Gastroesophageal sphincter (tissue), 4 donors: ENCODE measurements around the gene TLX3. TPM values are rescaled to one million over a fixed set of nuclear protein-coding genes. Genes with fewer than 3 reads are reported as not detected.

Source experiments
- ATAC-seq: fragments of 150-250 bp; one replicate; pipeline ENCODE4 v1.9.1; 2016; ENCODE audit warnings: mild to moderate bottlenecking, moderate library complexity
- H3K27ac ChIP-seq, 4 donors: fragments of 200-600 bp; sonication (generic) in 3 of 4; 1 replicate in 3 of 4; 2 replicates in 1 of 4; pipeline ENCODE4 v1.5.1; 2016 to 2019
- H3K27me3 ChIP-seq: fragments of 200-600 bp; sonication (generic); one replicate; pipeline ENCODE4 v1.5.1; 2019
- H3K36me3 ChIP-seq, 2 donors: fragments of 200-600 bp; sonication (generic); one replicate each; pipeline ENCODE4 v1.5.1; 2019; ENCODE audit warnings: control low read depth in 1 of 2
- H3K4me1 ChIP-seq, 3 donors: fragments of 200-600 bp; sonication (generic); 1 replicate in 2 of 3; 2 replicates in 1 of 3; pipeline ENCODE4 v1.5.1; 2016 to 2019; ENCODE audit warnings: control low read depth in 2 of 3
- H3K4me3 ChIP-seq, 2 donors: fragments of 200-600 bp; sonication (generic); one replicate each; pipeline ENCODE4 v1.5.1; 2019; ENCODE audit warnings: mild to moderate bottlenecking in 1 of 2, moderate library complexity in 1 of 2
- H3K9me3 ChIP-seq, 3 donors: fragments of 200-600 bp; sonication (generic); one replicate each; pipeline ENCODE4 v1.5.1; 2017 to 2019; ENCODE audit warnings: control low read depth in 2 of 3
- CTCF ChIP-seq, 4 experiments: fragments of 200-600 bp in 2 of 4; fragments of 450-650 bp in 2 of 4; sonication (generic) in 1 of 4; IDR thresholded peaks; one replicate each; pipeline ENCODE4 v1.5.1; 2017 to 2019; ENCODE audit warnings: antibody characterized with exemption in 4 of 4, mild to moderate bottlenecking in 2 of 4, moderate library complexity in 2 of 4
- EP300 ChIP-seq: sonication (generic); formaldehyde crosslinking; IDR thresholded peaks from one replicate; pipeline ENCODE4 v1.6.1; 2017; ENCODE audit warnings: antibody characterized with exemption, mild to moderate bottlenecking
- POLR2A ChIP-seq, 2 donors: fragments of 450-650 bp; IDR thresholded peaks; one replicate each; pipeline ENCODE4 v1.6.1; 2017; ENCODE audit warnings: antibody characterized with exemption in 2 of 2, mild to moderate bottlenecking in 2 of 2, moderate library complexity in 1 of 2
- POLR2AphosphoS5 ChIP-seq: sonication (generic); formaldehyde crosslinking; IDR thresholded peaks from one replicate; pipeline ENCODE4 v1.6.1; 2017; ENCODE audit warnings: antibody characterized with exemption
- WGBS, 2 donors: methylation state at CpG; one replicate each; pipeline ENCODE4 v1.1.5; 2018; ENCODE audit warnings: low coverage in 1 of 2; 5-methylcytosine and 5-hydroxymethylcytosine counted together
- total RNA-seq, 4 donors: library from RNA; depleted of rRNA; stranded (reverse); fragments of >200 nt; gene quantifications; one replicate each; pipeline ENCODE4 v1.1.0, GENCODE V29; 2016

TLX3 gene
- total RNA-seq, 4 donors from 2014 or later: not detected

- TF ChIP-seq POLR2A (IDR thresholded peaks at IDR 0.05) (no peak), EP300 (no peak), CTCF (IDR thresholded peaks at IDR 0.05) (no peak), POLR2AphosphoS5 (no peak)
- H3K4me1 ChIP-seq: peaks cover 0 to 51% (median 33%) of the 10 kb centered on the region in 3 donors
- ATAC-seq: no peak
- no peaks in the 10 kb centered on the region for H3K9me3 ChIP-seq
- H3K27ac ChIP-seq: no peak overlapping the region
- peaks cover 92% of the 10 kb centered on the region for H3K27me3 ChIP-seq
- 27 to 33% methylated on average over 3 to 21 of the region's 42 CpGs for WGBS, 2 donors
- H3K4me3 ChIP-seq: no peak overlapping the region
- no peaks in the 10 kb centered on the region for H3K36me3 ChIP-seq
These were observed 1.1 kb upstream of the TLX3 start for GRCh38 chr5:171307789-171308452.

GRCh38 chr5:171309276-171310211, 496 bp downstream of the TLX3 start:
- no peaks in the 10 kb centered on the region for H3K9me3 ChIP-seq
- peaks cover 100% of the 10 kb centered on the region for H3K27me3 ChIP-seq
- ATAC-seq: no peak
- H3K36me3 ChIP-seq: no peaks in the 10 kb centered on the region
- TF ChIP-seq POLR2AphosphoS5: no peak
- TF ChIP-seq POLR2A (IDR thresholded peaks at IDR 0.05): no peak
- no peak overlapping the region for H3K4me3 ChIP-seq
- WGBS, 2 donors: no CpG with 5 or more reads among the region's 106 CpGs
- no peak overlapping the region for H3K27ac ChIP-seq
- H3K4me1 ChIP-seq: peaks cover 0 to 66% (median 33%) of the 10 kb centered on the region in 3 donors

GRCh38 chr5:171310212-171310818, 1.3 kb downstream of the TLX3 start:
- no peak for ATAC-seq
- Histone ChIP-seq H3K36me3 (no peaks in the 10 kb centered on the region), H3K9me3 (no peaks in the 10 kb centered on the region), H3K27me3 (peaks cover 100% of the 10 kb centered on the region), H3K27ac (no peak overlapping the region), H3K4me3 (no peak overlapping the region), H3K4me1 (peaks cover 0 to 74% (median 40%) of the 10 kb centered on the region in 3 donors)
- 6 to 13% methylated on average over 3 to 25 of the region's 41 CpGs for WGBS, 2 donors
- TF ChIP-seq CTCF (IDR thresholded peaks at IDR 0.05): peak in 1 of 4 experiments; percentile 9
- no peak for TF ChIP-seq POLR2A (IDR thresholded peaks at IDR 0.05)

- H3K4me1 ChIP-seq: peaks cover 0 to 79% (median 46%) of the 10 kb centered on the region in 3 donors
- no peaks in the 10 kb centered on the region for H3K36me3 ChIP-seq
- no peak for TF ChIP-seq EP300
- no peak for TF ChIP-seq POLR2AphosphoS5
- TF ChIP-seq POLR2A (IDR thresholded peaks at IDR 0.05): no peak
- TF ChIP-seq CTCF (IDR thresholded peaks at IDR 0.05): no peak
- H3K27me3 ChIP-seq: peaks cover 100% of the 10 kb centered on the region
- H3K27ac ChIP-seq: no peak overlapping the region
- 0% methylated on average over 5 of the region's 41 CpGs; no CpG with 5 or more reads in 1 of the 2 donors for WGBS, 2 donors
- peak overlapping the region in 1 of 2 donors; percentile 30 for H3K4me3 ChIP-seq
- no peak for ATAC-seq
- H3K9me3 ChIP-seq: no peaks in the 10 kb centered on the region
These were observed 1.8 kb downstream of the TLX3 start for GRCh38 chr5:171310819-171311321.
